Neural progenitor cell (in vitro differentiated cells): ENCODE measurements around the gene NUMB.

Source experiments
- CTCF ChIP-seq: fragments of 200-600 bp; sonication (generic); IDR thresholded peaks from 2 replicates; pipeline ENCODE4 v1.5.1; 2017; ENCODE audit warnings: antibody characterized with exemption, mild to moderate bottlenecking
- EZH2phosphoT487 ChIP-seq: fragments of 200-600 bp; sonication (generic); IDR thresholded peaks from 2 replicates; pipeline ENCODE4 v1.6.1; 2017; ENCODE audit warnings: antibody characterized with exemption

GRCh38 chr14:73313151-73313550, 145.2 kb downstream of the NUMB start:
- TF ChIP-seq CTCF (no peak), EZH2phosphoT487 (no peak)
